Endothelial cell of umbilical vein (primary cell): Measurements from ENCODE around the gene DDR1. TPM values are rescaled to one million over a fixed set of nuclear protein-coding genes. Genes with fewer than 3 reads are reported as not detected.

ENCODE experiments used
- BruUV-seq: library from RNA; stranded (reverse); fragments of 400-500 nt; replicated peaks from 2 replicates; lab custom pipeline; 2021; lab: Mats Ljungman, UMichigan
- CTCF ChIA-PET: fragments of 300-600, 350-600 bp; sonication (Branson Sonifier 250); formaldehyde crosslinking; loops from one replicate; lab custom pipeline; 2021; ENCODE audit warnings: antibody characterized with exemption, inconsistent platforms; lab: Charles Lee
- POLR2A ChIA-PET: fragments of 300-600, 350-600 bp; sonication (Branson Sonifier 250); formaldehyde crosslinking; loops from one replicate; lab custom pipeline; 2021; ENCODE audit warnings: antibody characterized with exemption, inconsistent platforms; lab: Charles Lee
- DNase-seq: peaks from one replicate; pipeline ENCODE4 v3.0.0-alpha.2; 2011; ENCODE audit warnings: low read depth, low spot score
- FAIRE-seq: peaks from 2 replicates; lab custom pipeline; 2011; peaks lifted over from hg19 to GRCh38; lab: Jason Lieb, UNC
- H2AFZ ChIP-seq: 2 replicates; pipeline ENCODE4 v1.6.0; 2012; ENCODE audit warnings: low read depth, low read length, control low read depth, inconsistent platforms
- H3K27ac ChIP-seq: 2 replicates; pipeline ENCODE4 v1.5.1; 2011; ENCODE audit warnings: low read depth, mild to moderate bottlenecking, control low read depth, low read length, moderate library complexity; ENCODE audit not compliant: insufficient read depth
- H3K27me3 ChIP-seq, 2 experiments: 2 replicates each; pipeline versions ENCODE4 v1.6.0 to v1.6.1; 2011; ENCODE audit warnings: low read length in 2 of 2, mixed read lengths in 1 of 2; ENCODE audit not compliant: control insufficient read depth in 2 of 2, insufficient read depth in 2 of 2
- H3K36me3 ChIP-seq, 2 experiments: 2 replicates in 1 of 2; 3 replicates in 1 of 2; pipeline ENCODE4 v1.5.1; 2011; ENCODE audit warnings: low read length in 2 of 2, mild to moderate bottlenecking in 1 of 2, moderate library complexity in 1 of 2; ENCODE audit not compliant: control insufficient read depth in 2 of 2, insufficient read depth in 2 of 2; ENCODE audit errors: extremely low read depth in 1 of 2
- H3K4me1 ChIP-seq: 3 replicates; pipeline ENCODE4 v1.5.1; 2011; ENCODE audit warnings: mild to moderate bottlenecking, low read length; ENCODE audit not compliant: control insufficient read depth, insufficient read depth; ENCODE audit errors: extremely low read depth
- H3K4me2 ChIP-seq: 2 replicates; pipeline ENCODE4 v1.6.1; 2011; ENCODE audit warnings: low read length, control low read depth, mixed read lengths; ENCODE audit not compliant: insufficient read depth
- H3K4me3 ChIP-seq, 3 experiments: fragments of 200-600 bp in 1 of 3; sonication (generic), shearing (Covaris generic) in 1 of 3; replicated peaks in 1 of 3; 2 replicates each; pipeline ENCODE4 v1.5.1; 2011 to 2016; ENCODE audit warnings: control low read depth in 3 of 3, low read length in 3 of 3, mild to moderate bottlenecking in 2 of 3, inconsistent platforms in 1 of 3, low read depth in 1 of 3, moderate library complexity in 1 of 3; ENCODE audit not compliant: insufficient read depth in 1 of 3
- H3K79me2 ChIP-seq: 2 replicates; pipeline ENCODE4 v1.6.0; 2012; ENCODE audit warnings: low read length, inconsistent platforms; ENCODE audit not compliant: control insufficient read depth, insufficient read depth
- H3K9ac ChIP-seq: replicated peaks from 2 replicates; pipeline ENCODE3; 2011; ENCODE audit warnings: low read length, control low read depth; ENCODE audit not compliant: insufficient read depth; ENCODE audit errors: extremely low read depth
- H3K9me1 ChIP-seq: replicated peaks from 3 replicates; pipeline ENCODE4 v1.6.0; 2011; ENCODE audit warnings: mild to moderate bottlenecking, low read length; ENCODE audit not compliant: control insufficient read depth, insufficient read depth; ENCODE audit errors: extremely low read depth
- H3K9me3 ChIP-seq: replicated peaks from 2 replicates; pipeline ENCODE4 v1.5.1; 2012; ENCODE audit warnings: low read length, inconsistent platforms; ENCODE audit not compliant: control insufficient read depth, insufficient read depth
- H4K20me1 ChIP-seq: replicated peaks from 2 replicates; pipeline ENCODE3; 2011; ENCODE audit warnings: mild to moderate bottlenecking, low read length; ENCODE audit not compliant: control insufficient read depth, insufficient read depth; ENCODE audit errors: extremely low read depth
- EZH2 ChIP-seq: IDR thresholded peaks from 2 replicates; pipeline ENCODE4 v1.6.1; 2012; ENCODE audit warnings: borderline replicate concordance, low read depth, mild to moderate bottlenecking, moderate library complexity, low read length, inconsistent platforms; ENCODE audit not compliant: severe bottlenecking
- FOS ChIP-seq: IDR thresholded peaks from 2 replicates; pipeline ENCODE4 v1.6.1; 2011; ENCODE audit warnings: mild to moderate bottlenecking, low read length, moderate library complexity, borderline replicate concordance; ENCODE audit not compliant: insufficient read depth
- GATA2 ChIP-seq: IDR thresholded peaks from 2 replicates; pipeline ENCODE4 v1.7.0; 2011; ENCODE audit warnings: low read depth, mild to moderate bottlenecking, moderate library complexity, mixed read lengths, low read length; ENCODE audit not compliant: insufficient read length, insufficient read depth
- JUN ChIP-seq: IDR thresholded peaks from 2 replicates; pipeline ENCODE4 v1.6.1; 2011; ENCODE audit warnings: borderline replicate concordance, low read depth; ENCODE audit not compliant: insufficient read length, insufficient read depth
- MYC ChIP-seq: IDR thresholded peaks from one replicate; pipeline ENCODE4 v1.6.1; 2011; ENCODE audit warnings: mild to moderate bottlenecking, low read depth, low read length
- POLR2A ChIP-seq: IDR thresholded peaks from 2 replicates; pipeline ENCODE4 v1.6.1; 2012; ENCODE audit warnings: low read depth, mild to moderate bottlenecking, control low read depth, low read length
- POLR2AphosphoS5 ChIP-seq: IDR thresholded peaks from 2 replicates; pipeline ENCODE4 v1.6.1; 2012; ENCODE audit warnings: low read depth, mild to moderate bottlenecking, control low read depth, low read length, moderate library complexity; ENCODE audit not compliant: insufficient read depth
- dilution Hi-C: fragments of 300-500 bp; cut with MboI; formaldehyde crosslinking; loops from one replicate; pipeline ENCODE4 v1.15.0; 2019; ENCODE audit warnings: low sequenced_read_pairs; ENCODE audit not compliant: extremely low pct_ligation_motif_present
- intact Hi-C: fragments of 100-400 bp; cut with micrococcal nuclease; formaldehyde crosslinking; loops from one replicate; pipeline ENCODE4 v1.10.0; 2022
- polyA plus RNA-seq, 4 experiments: library from polyadenylated mRNA; depleted of rRNA in 3 of 4; stranded (reverse) in 3 of 4; unstranded in 1 of 4; fragments of >200 nt; gene quantifications; 2 replicates each; pipeline versions ENCODE4 v1.2.1 to v1.2.3, GENCODE V29; 2011 to 2012; ENCODE audit warnings: missing spikeins in 1 of 4
- total RNA-seq: library from RNA; stranded (reverse); gene quantifications from 2 replicates; pipeline ENCODE4 v1.2.3, GENCODE V29; 2021
- TF ChIP-seq, protein P1 (sequence below): IDR thresholded peaks from 2 replicates; pipeline ENCODE4 v1.6.1; 2011; ENCODE audit not compliant: insufficient read depth, insufficient read length
- TF ChIP-seq, protein P2 (sequence below), 2 donors: IDR thresholded peaks; 1 replicate in 1 of 2; 2 replicates in 1 of 2; pipeline ENCODE4 v1.5.1; 2011; ENCODE audit warnings: low read length in 2 of 2, mild to moderate bottlenecking in 2 of 2, moderate library complexity in 2 of 2, control low read depth in 1 of 2, inconsistent platforms in 1 of 2, low read depth in 1 of 2; ENCODE audit not compliant: insufficient read depth in 1 of 2; ENCODE audit errors: extremely low read depth in 1 of 2

DDR1 gene
- total and polyA plus RNA-seq, 2 donors (not counting 3 experiments of a cell fraction or from before 2014, with no cell fraction given) = 8.8 to 22.9 TPM

DNA sequence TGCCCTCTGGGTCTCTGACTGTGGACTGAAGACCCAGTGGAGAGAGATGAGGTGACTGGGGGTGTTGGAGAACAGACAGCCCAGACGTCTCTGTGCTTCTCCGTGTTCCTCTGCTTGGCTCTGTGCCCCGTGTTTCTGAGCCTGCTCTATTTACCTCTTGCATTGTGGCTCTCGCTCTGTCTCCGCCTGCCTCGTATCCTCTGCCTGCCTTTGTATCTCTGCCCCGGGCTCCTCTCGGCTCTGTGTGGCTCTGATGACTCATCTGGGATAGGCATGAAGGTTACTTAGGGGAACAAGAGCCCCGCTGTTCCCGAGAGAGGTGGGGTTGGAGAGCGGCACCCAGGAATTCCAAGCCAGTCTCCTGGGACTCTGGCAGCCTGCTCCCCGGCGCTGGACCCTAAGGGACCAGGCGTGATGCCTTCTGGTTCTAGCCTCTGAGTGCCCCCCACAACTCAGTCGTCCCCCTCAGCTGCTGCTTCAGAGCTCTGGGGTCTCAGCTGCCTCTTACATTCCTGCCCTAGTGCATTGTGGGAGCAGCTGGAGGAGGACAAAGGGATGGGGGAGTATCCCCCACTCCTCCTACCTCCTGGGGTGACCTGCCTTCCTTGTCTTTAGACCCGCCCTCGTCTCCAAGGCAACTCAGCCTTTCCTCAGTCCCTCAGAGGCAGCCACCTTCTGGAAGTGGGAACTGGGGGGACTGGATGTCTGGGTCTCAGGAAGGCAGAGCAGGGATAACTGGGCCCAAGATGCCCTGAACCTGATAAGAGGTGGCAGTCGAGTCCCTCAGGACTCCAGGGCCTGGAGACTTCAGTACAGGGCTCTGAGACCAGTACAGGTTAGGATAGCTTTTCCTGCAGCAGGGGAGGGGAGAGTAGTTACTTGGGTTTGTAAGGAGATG, 1.9 kb downstream of the DDR1 start:
- no peaks in the 10 kb centered on the region for H3K4me1 ChIP-seq
- peaks cover 0 to under 1% of the 10 kb centered on the region in 2 experiments for H3K27me3 ChIP-seq
- no peaks in the 10 kb centered on the region for H3K9me3 ChIP-seq
- no peak overlapping the region for H3K4me2 ChIP-seq
- H2AFZ ChIP-seq = no peak overlapping the region
- dilution Hi-C loops = loop anchor here (25.0 kb wide), 1 partner anchor 149 kb away; the partner anchor contains the start of genes FLOT1 and IER3
- intact Hi-C loops = no loop called here
- H3K9me1 ChIP-seq = no peaks in the 10 kb centered on the region
- H4K20me1 ChIP-seq = no peaks in the 10 kb centered on the region
- TF ChIP-seq EZH2 = no peak
- no peak for TF ChIP-seq MYC
- TF ChIP-seq FOS = no peak
- ChIA-PET POLR2A (no interaction called here), CTCF (interaction anchor here (1.6 to 7.0 kb wide), 5 partner anchors 10 to 207 kb away, joined by 3 to 36 read pairs (median 6); no protein-coding TSS in a partner anchor)
- no peak overlapping the region for H3K4me3 ChIP-seq
- no peaks in the 10 kb centered on the region for H3K36me3 ChIP-seq
- H3K9ac ChIP-seq = no peak overlapping the region
- BruUV-seq = no TSS peak
- H3K27ac ChIP-seq = no peak overlapping the region
- DNase-seq (no peak), FAIRE-seq (no peak)
- H3K79me2 ChIP-seq = no peaks in the 10 kb centered on the region

DNA sequence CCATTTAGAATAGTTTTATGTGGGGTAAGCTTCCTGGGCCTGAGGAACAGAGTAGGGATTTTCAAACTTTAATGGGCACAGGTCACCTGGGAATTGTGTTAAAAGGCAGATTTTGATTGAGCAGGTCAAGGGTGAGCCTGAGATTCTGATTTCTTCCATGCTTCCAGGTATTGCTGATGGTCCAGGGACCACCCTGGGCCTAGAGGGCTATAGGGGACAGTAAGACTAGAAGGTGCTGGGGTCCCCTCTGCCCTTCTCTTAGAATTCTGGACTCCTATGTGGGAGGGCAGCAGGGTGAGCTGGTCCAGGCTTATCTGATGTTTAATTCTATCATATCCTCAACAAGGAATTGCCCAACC, 2.6 kb downstream of the DDR1 start:
- Histone ChIP-seq H3K4me1 (no peaks in the 10 kb centered on the region), H3K4me2 (no peak overlapping the region), H3K36me3 (no peaks in the 10 kb centered on the region), H3K9me1 (no peaks in the 10 kb centered on the region), H3K79me2 (no peaks in the 10 kb centered on the region), H3K9me3 (no peaks in the 10 kb centered on the region), H4K20me1 (no peaks in the 10 kb centered on the region), H3K9ac (no peak overlapping the region), H3K27me3 (no peaks in the 10 kb centered on the region), H3K27ac (no peak overlapping the region), H3K4me3 (no peak overlapping the region), H2AFZ (no peak overlapping the region)
- dilution Hi-C loops (loop anchor here (25.0 kb wide), 1 partner anchor 150 kb away; the partner anchor contains the start of genes FLOT1 and IER3), intact Hi-C loops (no loop called here)
- DNase-seq = no peak
- ChIA-PET CTCF (interaction anchor here (1.0 to 7.0 kb wide), 2 partner anchors 200 to 201 kb away, joined by 3 to 36 read pairs; no protein-coding TSS in a partner anchor), POLR2A (no interaction called here)
- no TSS peak for BruUV-seq
- TF ChIP-seq EZH2 = no peak
- no peak for TF ChIP-seq FOS
- TF ChIP-seq MYC = no peak
- TF ChIP-seq POLR2A = no peak
- TF ChIP-seq GATA2 = no peak
- no peak for TF ChIP-seq JUN
- TF ChIP-seq, protein P1, sequence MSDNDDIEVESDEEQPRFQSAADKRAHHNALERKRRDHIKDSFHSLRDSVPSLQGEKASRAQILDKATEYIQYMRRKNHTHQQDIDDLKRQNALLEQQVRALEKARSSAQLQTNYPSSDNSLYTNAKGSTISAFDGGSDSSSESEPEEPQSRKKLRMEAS = no peak
- TF ChIP-seq, protein P2, sequence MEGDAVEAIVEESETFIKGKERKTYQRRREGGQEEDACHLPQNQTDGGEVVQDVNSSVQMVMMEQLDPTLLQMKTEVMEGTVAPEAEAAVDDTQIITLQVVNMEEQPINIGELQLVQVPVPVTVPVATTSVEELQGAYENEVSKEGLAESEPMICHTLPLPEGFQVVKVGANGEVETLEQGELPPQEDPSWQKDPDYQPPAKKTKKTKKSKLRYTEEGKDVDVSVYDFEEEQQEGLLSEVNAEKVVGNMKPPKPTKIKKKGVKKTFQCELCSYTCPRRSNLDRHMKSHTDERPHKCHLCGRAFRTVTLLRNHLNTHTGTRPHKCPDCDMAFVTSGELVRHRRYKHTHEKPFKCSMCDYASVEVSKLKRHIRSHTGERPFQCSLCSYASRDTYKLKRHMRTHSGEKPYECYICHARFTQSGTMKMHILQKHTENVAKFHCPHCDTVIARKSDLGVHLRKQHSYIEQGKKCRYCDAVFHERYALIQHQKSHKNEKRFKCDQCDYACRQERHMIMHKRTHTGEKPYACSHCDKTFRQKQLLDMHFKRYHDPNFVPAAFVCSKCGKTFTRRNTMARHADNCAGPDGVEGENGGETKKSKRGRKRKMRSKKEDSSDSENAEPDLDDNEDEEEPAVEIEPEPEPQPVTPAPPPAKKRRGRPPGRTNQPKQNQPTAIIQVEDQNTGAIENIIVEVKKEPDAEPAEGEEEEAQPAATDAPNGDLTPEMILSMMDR (IDR thresholded peaks at IDR 0.05; ENCODE audit: extremely low read depth in 1 of 2, insufficient read depth in 1 of 2, low read depth in 1 of 2, low read length in 2 of 2) = no peak
- TF ChIP-seq POLR2AphosphoS5 = no peak
- FAIRE-seq = no peak
